ENCODE results near the gene HOXB9.

Gene HOXB9

DNA sequence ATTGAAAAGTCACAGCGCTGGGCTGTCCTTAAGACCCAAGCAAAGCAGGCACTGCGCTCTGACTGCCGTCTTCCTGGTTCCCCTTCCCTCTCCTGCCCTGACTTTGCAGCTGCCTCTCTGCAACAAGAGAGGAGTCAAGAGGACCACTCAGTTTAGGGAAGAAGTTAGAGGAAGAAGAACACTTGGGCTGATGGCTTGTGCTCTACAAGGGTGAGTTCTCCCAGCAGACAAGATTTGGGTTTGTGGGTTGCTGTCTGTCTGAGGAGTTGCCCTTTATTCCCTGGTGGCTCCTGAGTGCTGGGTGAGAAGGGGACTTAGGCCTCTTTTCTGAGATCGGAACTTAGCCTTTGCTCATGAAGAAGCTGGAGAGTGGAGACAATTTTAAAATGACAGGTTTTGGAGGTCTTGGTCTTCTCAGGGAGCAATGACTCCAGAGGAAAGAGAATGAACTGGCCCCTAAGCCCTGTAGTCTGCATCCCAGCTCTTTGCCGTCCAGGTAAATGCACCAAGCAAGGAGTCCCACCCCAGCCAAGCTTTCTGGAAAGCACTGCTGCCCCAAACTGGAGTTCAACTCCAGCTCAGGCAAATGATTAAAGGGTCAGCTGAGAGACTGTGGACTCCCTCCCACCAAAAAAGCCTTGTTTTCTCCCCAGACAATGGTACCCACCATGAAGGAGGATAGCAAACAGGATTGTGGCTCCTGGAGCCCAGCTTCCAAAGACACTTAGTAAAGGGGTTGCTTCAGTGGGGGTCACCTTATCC lies 2.7 kb upstream of the HOXB9 start:
- H3K36me3 ChIP-seq (ENCODE audit: low read length), result no peaks in the 10 kb centered on the region
- no peak overlapping the region for H3K9ac ChIP-seq (ENCODE audit: low read length)
- no peaks in the 10 kb centered on the region for H3K9me2 ChIP-seq (replicated peaks; ENCODE audit: insufficient read depth, low read length)
- no peak overlapping the region for H3K4me3 ChIP-seq (ENCODE audit: insufficient read depth, low read length, poor library complexity, severe bottlenecking)
- H3K9me3 ChIP-seq (ENCODE audit: insufficient read depth, low read length), result no peaks in the 10 kb centered on the region
- TF ChIP-seq EZH2phosphoT487 (conservative IDR thresholded peaks at IDR 0.05; ENCODE audit: low read length), result no peak
- TF ChIP-seq, protein P1, sequence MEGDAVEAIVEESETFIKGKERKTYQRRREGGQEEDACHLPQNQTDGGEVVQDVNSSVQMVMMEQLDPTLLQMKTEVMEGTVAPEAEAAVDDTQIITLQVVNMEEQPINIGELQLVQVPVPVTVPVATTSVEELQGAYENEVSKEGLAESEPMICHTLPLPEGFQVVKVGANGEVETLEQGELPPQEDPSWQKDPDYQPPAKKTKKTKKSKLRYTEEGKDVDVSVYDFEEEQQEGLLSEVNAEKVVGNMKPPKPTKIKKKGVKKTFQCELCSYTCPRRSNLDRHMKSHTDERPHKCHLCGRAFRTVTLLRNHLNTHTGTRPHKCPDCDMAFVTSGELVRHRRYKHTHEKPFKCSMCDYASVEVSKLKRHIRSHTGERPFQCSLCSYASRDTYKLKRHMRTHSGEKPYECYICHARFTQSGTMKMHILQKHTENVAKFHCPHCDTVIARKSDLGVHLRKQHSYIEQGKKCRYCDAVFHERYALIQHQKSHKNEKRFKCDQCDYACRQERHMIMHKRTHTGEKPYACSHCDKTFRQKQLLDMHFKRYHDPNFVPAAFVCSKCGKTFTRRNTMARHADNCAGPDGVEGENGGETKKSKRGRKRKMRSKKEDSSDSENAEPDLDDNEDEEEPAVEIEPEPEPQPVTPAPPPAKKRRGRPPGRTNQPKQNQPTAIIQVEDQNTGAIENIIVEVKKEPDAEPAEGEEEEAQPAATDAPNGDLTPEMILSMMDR (IDR thresholded peaks at IDR 0.05; ENCODE audit: insufficient read depth, low read length, poor library complexity, severe bottlenecking), result no peak
- no peaks in the 10 kb centered on the region for H3F3A ChIP-seq (ENCODE audit: insufficient read depth)
- no peak overlapping the region for H3K4me2 ChIP-seq (ENCODE audit: low read depth, low read length, poor library complexity, severe bottlenecking)
- no peak overlapping the region for H3K27ac ChIP-seq (ENCODE audit: low read depth, low read length)
- no peak overlapping the region for H2AFZ ChIP-seq (ENCODE audit: low read depth, low read length, severe bottlenecking)
- no peaks in the 10 kb centered on the region for H3K27me3 ChIP-seq (ENCODE audit: low read length)
- no peaks in the 10 kb centered on the region for H4K20me1 ChIP-seq (ENCODE audit: low read depth, low read length)
- H3K79me2 ChIP-seq (ENCODE audit: insufficient read depth, low read length), result no peaks in the 10 kb centered on the region

DNA sequence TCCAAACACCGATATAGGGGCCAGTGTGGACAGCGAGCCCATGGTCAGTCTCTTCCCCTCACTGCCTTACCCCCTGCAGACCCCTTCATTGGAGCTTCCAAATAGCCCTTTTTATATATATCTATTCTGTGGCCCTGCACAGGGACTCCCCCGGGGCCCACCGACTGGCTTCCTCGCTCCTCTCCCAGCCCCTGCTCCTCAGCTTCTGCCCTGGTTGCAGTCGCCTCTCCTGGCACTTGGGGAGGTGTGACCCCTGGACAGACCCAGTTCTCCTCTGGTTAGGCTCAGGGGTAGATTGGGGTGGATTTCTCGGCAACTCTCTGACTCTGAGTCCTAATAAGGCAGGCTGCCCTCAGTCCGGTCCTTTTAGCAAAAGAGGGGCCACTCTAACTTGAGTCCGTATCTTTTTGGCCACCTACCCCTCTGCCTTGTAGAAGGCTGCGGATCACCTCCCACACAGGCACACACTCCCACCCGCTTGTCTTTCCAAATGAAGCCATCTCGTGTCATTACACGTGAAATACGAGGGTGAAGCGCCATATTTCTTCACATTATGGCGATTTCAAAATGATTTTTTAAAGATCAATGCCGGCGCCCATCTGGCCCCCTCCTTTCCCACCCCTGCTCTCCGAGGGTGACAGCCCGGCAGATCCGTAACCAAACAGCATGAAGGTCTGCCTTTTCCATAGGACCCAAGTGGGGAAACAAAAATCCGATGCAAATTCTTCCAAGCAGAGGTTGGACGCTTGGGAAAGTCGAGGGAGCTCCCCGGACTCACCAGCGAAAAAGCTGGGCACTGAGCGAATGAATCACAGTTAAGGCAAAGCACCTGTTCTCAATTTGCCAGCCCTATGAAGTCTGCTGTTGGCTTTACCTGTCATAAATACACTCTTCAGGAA lies 1.7 kb upstream of the HOXB9 start:
- Histone ChIP-seq H3K9me2 (replicated peaks; ENCODE audit: insufficient read depth, low read length) (no peaks in the 10 kb centered on the region), H3K9ac (ENCODE audit: low read length) (no peak overlapping the region), H3K79me2 (ENCODE audit: insufficient read depth, low read length) (no peaks in the 10 kb centered on the region), H4K20me1 (ENCODE audit: low read depth, low read length) (no peaks in the 10 kb centered on the region), H3K36me3 (ENCODE audit: low read length) (no peaks in the 10 kb centered on the region), H3K4me3 (ENCODE audit: insufficient read depth, low read length, poor library complexity, severe bottlenecking) (no peak overlapping the region), H3K27ac (ENCODE audit: low read depth, low read length) (no peak overlapping the region), H3K9me3 (ENCODE audit: insufficient read depth, low read length) (no peaks in the 10 kb centered on the region), H3K27me3 (ENCODE audit: low read length) (no peaks in the 10 kb centered on the region), H3K4me2 (ENCODE audit: low read depth, low read length, poor library complexity, severe bottlenecking) (no peak overlapping the region), H2AFZ (ENCODE audit: low read depth, low read length, severe bottlenecking) (no peak overlapping the region), H3F3A (ENCODE audit: insufficient read depth) (no peaks in the 10 kb centered on the region)
- TF ChIP-seq, protein P1 (IDR thresholded peaks at IDR 0.05; ENCODE audit: insufficient read depth, low read length, poor library complexity, severe bottlenecking), result no peak
- TF ChIP-seq EZH2phosphoT487 (conservative IDR thresholded peaks at IDR 0.05; ENCODE audit: low read length), result no peak

DNA sequence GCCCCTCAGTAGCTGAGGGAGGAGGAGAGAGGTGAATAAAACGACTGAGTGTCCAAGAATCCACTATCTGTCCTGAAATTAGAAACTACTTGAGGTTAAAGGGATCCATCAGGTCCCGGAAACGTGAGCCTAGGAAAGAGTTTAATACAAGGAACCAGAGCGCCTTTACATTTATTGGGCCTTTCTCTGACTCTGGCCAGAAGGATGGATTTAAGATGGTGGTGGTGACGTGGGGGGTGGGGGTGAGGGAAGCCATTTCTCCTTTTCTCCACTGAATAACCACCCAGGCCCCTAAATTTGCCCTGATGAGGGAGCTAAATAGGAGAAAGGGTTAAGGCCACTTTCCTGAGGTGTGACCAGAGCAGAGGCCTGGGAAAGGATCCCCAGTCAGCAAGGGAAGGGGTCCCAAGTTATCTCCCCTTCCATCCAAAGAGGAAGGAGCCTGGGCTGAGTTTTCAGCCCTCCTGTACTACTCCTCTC lies 1.0 kb upstream of the HOXB9 start:
- Histone ChIP-seq H3K36me3 (ENCODE audit: low read length) (no peaks in the 10 kb centered on the region), H3K9ac (ENCODE audit: low read length) (no peak overlapping the region), H4K20me1 (ENCODE audit: low read depth, low read length) (no peaks in the 10 kb centered on the region), H3K4me3 (ENCODE audit: insufficient read depth, low read length, poor library complexity, severe bottlenecking) (no peak overlapping the region), H3K27ac (ENCODE audit: low read depth, low read length) (no peak overlapping the region), H3K4me2 (ENCODE audit: low read depth, low read length, poor library complexity, severe bottlenecking) (no peak overlapping the region), H3K79me2 (ENCODE audit: insufficient read depth, low read length) (no peaks in the 10 kb centered on the region), H2AFZ (ENCODE audit: low read depth, low read length, severe bottlenecking) (no peak overlapping the region), H3K9me2 (replicated peaks; ENCODE audit: insufficient read depth, low read length) (no peaks in the 10 kb centered on the region), H3F3A (ENCODE audit: insufficient read depth) (no peaks in the 10 kb centered on the region), H3K9me3 (ENCODE audit: insufficient read depth, low read length) (no peaks in the 10 kb centered on the region), H3K27me3 (ENCODE audit: low read length) (no peaks in the 10 kb centered on the region)
- TF ChIP-seq, protein P1 (IDR thresholded peaks at IDR 0.05; ENCODE audit: insufficient read depth, low read length, poor library complexity, severe bottlenecking), result no peak
- TF ChIP-seq EZH2phosphoT487 (conservative IDR thresholded peaks at IDR 0.05; ENCODE audit: low read length), result no peak

Measured in SU-DHL-6 (cell line).